MM.1S (cell line): ENCODE data around the gene ABTB2.

Experiments used
- DNase-seq: peaks from one replicate; pipeline ENCODE4 v3.0.0-alpha.2; 2015
- H2AFZ ChIP-seq: fragments of 300-600 bp; sonication (generic); 2 replicates; pipeline ENCODE4 v1.6.0; 2016; ENCODE audit warnings: antibody characterized with exemption, low read length
- H3F3A ChIP-seq: fragments of 300-600 bp; sonication (generic); 2 replicates; pipeline ENCODE4 v1.6.1; 2016; ENCODE audit warnings: mild to moderate bottlenecking, antibody characterized with exemption, low read length, moderate library complexity, mixed read lengths; ENCODE audit not compliant: insufficient read depth
- H3K27ac ChIP-seq: fragments of 300-600 bp; sonication (generic); 2 replicates; pipeline ENCODE4 v1.5.1; 2016; ENCODE audit warnings: mild to moderate bottlenecking, low read length
- H3K27me3 ChIP-seq: fragments of 300-600 bp; sonication (generic); replicated peaks from 2 replicates; pipeline ENCODE4 v1.6.0; 2016; ENCODE audit warnings: low read length; ENCODE audit not compliant: insufficient read depth
- H3K36me3 ChIP-seq: fragments of 300-600 bp; sonication (generic); replicated peaks from 2 replicates; pipeline ENCODE4 v1.6.1; 2016; ENCODE audit warnings: mild to moderate bottlenecking, low read length, mixed read lengths; ENCODE audit not compliant: insufficient read depth
- H3K4me1 ChIP-seq: fragments of 300-600 bp; sonication (generic); 2 replicates; pipeline ENCODE4 v1.6.1; 2016; ENCODE audit warnings: low read length, mixed read lengths
- H3K4me2 ChIP-seq: fragments of 300-600 bp; sonication (generic); 2 replicates; pipeline ENCODE4 v1.6.0; 2016; ENCODE audit warnings: low read depth, low read length
- H3K4me3 ChIP-seq: fragments of 300-600 bp; sonication (generic); 2 replicates; pipeline ENCODE4 v1.5.1; 2016; ENCODE audit warnings: low read length, mixed read lengths
- H3K79me2 ChIP-seq: fragments of 300-600 bp; sonication (generic); 2 replicates; pipeline ENCODE4 v1.6.1; 2016; ENCODE audit warnings: mixed run types, low read length, mixed read lengths
- H3K9ac ChIP-seq: fragments of 300-600 bp; sonication (generic); 2 replicates; pipeline ENCODE4 v1.6.1; 2016; ENCODE audit warnings: low read length, mixed read lengths
- H3K9me2 ChIP-seq: fragments of 300-600 bp; sonication (generic); replicated peaks from 2 replicates; pipeline ENCODE4 v1.6.1; 2016; ENCODE audit warnings: mild to moderate bottlenecking, low read length, mixed read lengths; ENCODE audit not compliant: insufficient read depth
- H3K9me3 ChIP-seq: fragments of 300-600 bp; sonication (generic); replicated peaks from 2 replicates; pipeline ENCODE4 v1.6.1; 2016; ENCODE audit warnings: mild to moderate bottlenecking, low read length, mixed read lengths; ENCODE audit not compliant: insufficient read depth
- H4K20me1 ChIP-seq: fragments of 300-600 bp; sonication (generic); 2 replicates; pipeline ENCODE4 v1.6.1; 2016; ENCODE audit warnings: mild to moderate bottlenecking, low read length, moderate library complexity, mixed read lengths; ENCODE audit not compliant: insufficient read depth
- EZH2 ChIP-seq: fragments of 300-600 bp; sonication (generic); optimal IDR thresholded peaks from 2 replicates; pipeline ENCODE3; 2017; ENCODE audit warnings: low read depth, mild to moderate bottlenecking, antibody characterized with exemption, low read length, mixed read lengths
- EZH2phosphoT487 ChIP-seq: fragments of 300-600 bp; sonication (generic); IDR thresholded peaks from 2 replicates; pipeline ENCODE4 v1.6.1; 2018; ENCODE audit warnings: antibody characterized with exemption, low read length
- TF ChIP-seq, protein P1 (sequence below): fragments of 300-600 bp; sonication (generic); IDR thresholded peaks from 2 replicates; pipeline ENCODE4 v1.5.1; 2016; ENCODE audit warnings: antibody characterized with exemption, low read length, mixed read lengths

Gene ABTB2

DNA sequence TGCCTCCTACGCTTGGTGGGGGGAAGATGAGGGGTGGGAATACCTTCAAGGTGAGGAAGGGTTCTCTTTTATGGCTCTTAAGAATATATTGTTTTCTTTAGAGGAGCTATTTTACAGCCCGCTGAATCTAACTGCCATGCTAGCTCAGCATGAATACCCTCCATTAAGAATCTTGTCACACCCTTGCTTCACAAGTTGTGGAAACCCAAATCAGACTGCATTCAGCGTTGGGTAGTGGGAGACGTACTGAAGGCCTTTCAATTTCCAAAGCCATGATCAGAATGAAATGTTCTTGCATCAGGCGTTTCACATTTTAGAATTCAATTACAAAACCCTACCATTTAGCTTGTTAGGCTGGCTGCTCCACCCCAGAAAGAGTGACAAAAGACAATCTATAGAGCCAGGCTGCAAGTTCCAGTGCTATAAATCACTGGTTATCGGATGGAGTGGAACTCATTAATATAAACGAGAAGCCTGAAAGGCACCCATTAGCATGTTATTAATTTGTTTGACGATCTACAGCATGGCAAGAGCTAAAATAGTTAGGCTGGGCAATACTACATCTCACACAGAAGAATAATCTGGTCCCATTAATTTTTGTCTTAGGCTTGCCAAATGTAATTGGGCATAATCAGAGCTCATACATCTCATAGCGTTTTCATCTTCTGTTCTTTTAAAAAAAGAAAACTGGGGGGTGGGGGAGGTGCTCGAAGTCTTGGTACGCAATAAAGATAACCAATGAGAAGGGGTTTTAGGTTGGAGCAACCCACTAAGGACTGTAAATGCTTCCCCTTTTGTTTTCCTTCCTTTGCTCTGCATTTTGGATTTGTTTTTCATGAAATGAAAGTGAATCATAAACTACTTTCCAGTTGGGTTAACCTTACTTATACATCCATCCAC lies 57.5 kb downstream of the ABTB2 start:
- TF ChIP-seq, protein P1, sequence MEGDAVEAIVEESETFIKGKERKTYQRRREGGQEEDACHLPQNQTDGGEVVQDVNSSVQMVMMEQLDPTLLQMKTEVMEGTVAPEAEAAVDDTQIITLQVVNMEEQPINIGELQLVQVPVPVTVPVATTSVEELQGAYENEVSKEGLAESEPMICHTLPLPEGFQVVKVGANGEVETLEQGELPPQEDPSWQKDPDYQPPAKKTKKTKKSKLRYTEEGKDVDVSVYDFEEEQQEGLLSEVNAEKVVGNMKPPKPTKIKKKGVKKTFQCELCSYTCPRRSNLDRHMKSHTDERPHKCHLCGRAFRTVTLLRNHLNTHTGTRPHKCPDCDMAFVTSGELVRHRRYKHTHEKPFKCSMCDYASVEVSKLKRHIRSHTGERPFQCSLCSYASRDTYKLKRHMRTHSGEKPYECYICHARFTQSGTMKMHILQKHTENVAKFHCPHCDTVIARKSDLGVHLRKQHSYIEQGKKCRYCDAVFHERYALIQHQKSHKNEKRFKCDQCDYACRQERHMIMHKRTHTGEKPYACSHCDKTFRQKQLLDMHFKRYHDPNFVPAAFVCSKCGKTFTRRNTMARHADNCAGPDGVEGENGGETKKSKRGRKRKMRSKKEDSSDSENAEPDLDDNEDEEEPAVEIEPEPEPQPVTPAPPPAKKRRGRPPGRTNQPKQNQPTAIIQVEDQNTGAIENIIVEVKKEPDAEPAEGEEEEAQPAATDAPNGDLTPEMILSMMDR: no peak
- TF ChIP-seq EZH2 (no peak), EZH2phosphoT487 (no peak)
- no peaks in the 10 kb centered on the region for H3F3A ChIP-seq
- H3K36me3 ChIP-seq: no peaks in the 10 kb centered on the region
- H3K9me2 ChIP-seq: no peaks in the 10 kb centered on the region
- H3K4me2 ChIP-seq: no peak overlapping the region
- no peak overlapping the region for H3K9ac ChIP-seq
- no peaks in the 10 kb centered on the region for H3K27me3 ChIP-seq
- no peaks in the 10 kb centered on the region for H3K4me1 ChIP-seq
- no peaks in the 10 kb centered on the region for H3K9me3 ChIP-seq
- no peak overlapping the region for H3K27ac ChIP-seq
- no peak for DNase-seq
- no peak overlapping the region for H2AFZ ChIP-seq
- H3K79me2 ChIP-seq: no peaks in the 10 kb centered on the region
- H4K20me1 ChIP-seq: no peaks in the 10 kb centered on the region
- no peak overlapping the region for H3K4me3 ChIP-seq

DNA sequence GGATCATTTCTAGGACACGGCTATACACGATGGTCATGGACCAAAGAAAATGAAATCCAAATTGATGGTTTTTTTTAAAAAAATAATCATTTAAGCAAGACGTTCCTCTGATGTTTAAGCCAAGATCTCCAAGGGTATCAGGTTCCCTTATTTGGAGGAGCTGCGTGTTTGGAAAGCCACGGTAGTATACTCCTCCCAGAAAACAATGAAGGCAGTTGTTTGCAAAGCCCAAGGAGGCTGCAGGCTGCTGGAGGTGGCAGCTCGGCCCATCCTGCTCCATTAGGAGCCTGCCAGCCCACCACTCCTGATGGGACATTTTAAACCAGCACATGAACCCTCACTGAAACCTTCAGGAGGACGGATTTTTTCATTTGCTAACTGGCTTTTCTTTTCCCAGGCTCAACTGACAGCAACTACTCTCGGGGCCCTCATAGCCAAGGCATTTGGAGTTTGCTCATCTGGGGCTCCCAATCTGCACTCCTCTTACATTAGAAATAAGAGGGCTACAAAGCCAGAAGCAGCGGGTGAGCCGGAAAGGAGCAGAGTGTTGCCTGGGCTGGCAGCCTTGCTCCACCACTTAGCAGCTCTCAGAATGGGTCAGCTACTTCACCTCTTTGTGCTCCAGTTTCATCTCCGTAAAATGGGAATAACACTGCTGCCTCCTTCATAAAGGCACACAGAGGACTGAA lies 58.4 kb downstream of the ABTB2 start:
- Histone ChIP-seq H3K79me2 (no peaks in the 10 kb centered on the region), H3K4me3 (no peak overlapping the region), H3F3A (no peaks in the 10 kb centered on the region), H3K4me1 (no peaks in the 10 kb centered on the region), H3K27me3 (no peaks in the 10 kb centered on the region), H3K9me2 (no peaks in the 10 kb centered on the region), H3K9me3 (no peaks in the 10 kb centered on the region), H2AFZ (no peak overlapping the region), H3K36me3 (no peaks in the 10 kb centered on the region), H4K20me1 (no peaks in the 10 kb centered on the region), H3K9ac (no peak overlapping the region), H3K4me2 (no peak overlapping the region), H3K27ac (no peak overlapping the region)
- no peak for TF ChIP-seq EZH2
- TF ChIP-seq, protein P1: no peak
- DNase-seq: no peak

DNA sequence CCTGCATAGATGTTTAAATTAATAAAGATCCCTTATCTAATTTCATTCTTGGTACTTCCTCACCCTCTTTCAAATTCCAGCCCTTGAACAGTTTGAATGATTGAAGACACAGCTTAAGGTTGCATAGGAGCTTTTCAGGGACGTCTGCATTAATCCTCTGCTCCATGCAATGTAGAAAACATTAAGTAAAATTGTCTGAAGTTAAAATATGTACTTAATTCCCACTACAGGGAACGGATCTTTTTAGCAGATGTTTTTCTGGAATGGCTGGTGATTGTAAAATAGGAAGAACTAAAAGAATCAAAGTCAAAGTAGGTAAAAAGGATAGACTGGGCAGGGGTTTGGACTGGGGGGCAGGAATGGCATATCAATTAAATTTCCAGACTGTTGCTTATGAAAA lies 58.9 kb downstream of the ABTB2 start:
- H3K9ac ChIP-seq: no peak overlapping the region
- TF ChIP-seq, protein P1: no peak
- TF ChIP-seq EZH2phosphoT487 (no peak), EZH2 (no peak)
- no peaks in the 10 kb centered on the region for H3F3A ChIP-seq
- no peak overlapping the region for H3K4me3 ChIP-seq
- no peaks in the 10 kb centered on the region for H3K27me3 ChIP-seq
- H3K4me2 ChIP-seq: no peak overlapping the region
- no peaks in the 10 kb centered on the region for H3K79me2 ChIP-seq
- no peaks in the 10 kb centered on the region for H4K20me1 ChIP-seq
- no peak overlapping the region for H3K27ac ChIP-seq
- DNase-seq: no peak
- H2AFZ ChIP-seq: no peak overlapping the region
- no peaks in the 10 kb centered on the region for H3K9me2 ChIP-seq
- H3K4me1 ChIP-seq: no peaks in the 10 kb centered on the region
- no peaks in the 10 kb centered on the region for H3K36me3 ChIP-seq
- no peaks in the 10 kb centered on the region for H3K9me3 ChIP-seq
